Stimulated activated CD4-positive, alpha-beta T cell treated with anti-CD3 and anti-CD28 coated beads, Interleukin-12 subunit alpha, Interleukin-12 subunit beta, amount 100 ng/mL, for 24 hours (primary cell): ENCODE results near the gene CCIN.
"Not testable (repeated sequence)": the region's sequence is repeated elsewhere in the genome, so short reads cannot be mapped to it uniquely, and the experiment has no call there.

Experiments
- DNase-seq, 2 experiments: peaks; one replicate each; pipeline ENCODE4 v3.0.0-alpha.2; 2020; ENCODE audit warnings: low read depth in 2 of 2

Gene CCIN

DNA sequence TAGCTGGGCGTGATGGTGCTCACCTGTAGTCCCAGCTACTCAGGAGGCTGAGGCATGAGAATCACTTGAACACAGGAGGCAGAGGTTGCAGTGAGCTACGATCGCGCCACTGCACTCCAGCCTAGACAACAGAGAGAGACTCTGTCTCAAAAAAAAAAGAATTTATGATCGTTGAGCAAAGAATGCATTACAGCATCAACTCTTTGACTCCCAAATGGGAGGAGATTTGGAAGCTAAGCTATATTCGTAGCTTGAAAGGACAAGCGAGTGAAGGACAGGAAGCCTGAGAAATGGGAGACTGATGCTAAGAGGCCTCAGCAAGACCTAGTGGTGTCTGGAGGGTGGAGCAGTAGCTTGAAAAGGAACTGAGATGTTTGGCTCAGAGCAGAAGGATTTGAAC lies 10.3 kb upstream of the CCIN start:
- DNase-seq: no peak

DNA sequence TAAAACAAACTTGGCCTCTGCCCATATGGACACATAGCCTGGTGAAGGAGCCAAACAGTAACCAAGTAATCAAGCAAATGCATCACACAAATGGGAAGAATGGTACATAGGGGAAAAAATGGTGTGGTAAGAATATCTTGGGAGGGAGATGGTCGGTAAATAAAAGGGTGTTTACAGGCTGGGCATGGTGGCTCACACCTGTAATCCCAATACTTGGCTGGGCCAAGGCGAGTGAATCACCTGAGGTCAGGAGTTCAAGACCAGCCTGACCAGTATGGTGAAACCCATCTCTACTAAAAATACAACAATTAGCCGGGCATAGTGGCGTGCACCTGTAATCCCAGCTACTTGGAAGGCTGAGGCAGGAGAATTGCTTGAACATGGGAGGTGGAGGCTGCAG lies 9.7 kb upstream of the CCIN start:
- not testable (repeated sequence) for DNase-seq

DNA sequence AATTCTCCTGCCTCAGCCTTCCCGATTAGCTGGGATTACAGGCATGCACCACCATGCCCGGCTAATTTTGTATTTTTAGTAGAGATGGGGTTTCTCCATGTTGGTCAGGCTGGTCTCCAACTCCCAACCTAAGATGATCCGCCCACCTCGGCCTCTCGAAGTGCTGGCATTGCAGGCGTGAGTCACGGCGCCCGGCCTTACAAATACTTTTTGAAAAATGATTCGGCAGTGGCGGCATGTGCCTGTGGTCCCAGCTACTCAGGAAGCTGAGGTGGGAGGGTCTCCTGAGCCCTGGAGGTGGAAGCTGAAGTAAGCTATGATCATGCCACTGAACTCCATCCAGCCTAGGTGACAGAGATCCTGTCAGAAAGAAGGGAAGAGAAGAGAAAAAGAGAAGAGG lies 9.1 kb upstream of the CCIN start:
- DNase-seq: not testable (repeated sequence)

DNA sequence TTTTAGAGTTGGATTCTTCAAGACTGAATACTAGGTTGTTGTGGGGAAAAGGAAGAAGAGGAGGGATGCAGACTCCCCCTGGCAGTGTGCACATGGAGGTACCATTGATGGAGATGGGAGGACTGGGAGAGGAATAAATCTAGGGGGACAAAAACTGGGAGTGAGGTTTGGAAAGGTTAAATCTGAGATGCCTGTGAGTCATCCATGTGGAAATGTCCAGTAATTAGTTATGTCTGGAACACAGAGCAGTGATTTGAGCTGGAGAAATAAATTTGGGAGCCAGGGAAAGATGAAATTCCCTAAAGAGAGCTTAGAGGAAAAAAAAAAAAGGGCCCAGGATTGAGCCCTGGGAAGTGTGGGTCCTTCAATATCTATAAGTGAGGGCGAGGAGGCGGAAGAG lies 8.0 kb upstream of the CCIN start:
- DNase-seq: no peak

DNA sequence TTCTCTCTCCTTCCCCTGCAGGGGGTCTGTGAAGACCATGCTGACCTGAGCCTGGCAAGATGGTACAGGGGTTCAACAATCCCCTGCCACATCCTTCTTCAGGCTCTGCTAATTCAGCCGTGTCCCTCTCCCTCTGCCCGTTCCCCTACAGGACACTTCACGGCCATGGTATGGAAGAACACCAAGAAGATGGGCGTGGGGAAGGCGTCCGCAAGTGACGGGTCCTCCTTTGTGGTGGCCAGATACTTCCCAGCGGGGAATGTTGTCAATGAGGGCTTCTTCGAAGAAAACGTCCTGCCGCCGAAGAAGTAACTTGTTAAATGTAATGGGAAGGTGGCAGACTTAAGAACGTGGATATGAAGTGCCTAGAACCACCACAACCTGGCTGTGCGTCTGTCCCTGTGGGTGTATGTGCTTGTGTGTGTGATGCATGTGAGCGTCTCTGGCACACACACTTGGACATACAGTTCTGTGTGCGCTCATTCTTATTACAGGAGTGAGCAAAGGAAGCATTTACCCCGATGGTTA lies 6.9 kb upstream of the CCIN start:
- no peak for DNase-seq

DNA sequence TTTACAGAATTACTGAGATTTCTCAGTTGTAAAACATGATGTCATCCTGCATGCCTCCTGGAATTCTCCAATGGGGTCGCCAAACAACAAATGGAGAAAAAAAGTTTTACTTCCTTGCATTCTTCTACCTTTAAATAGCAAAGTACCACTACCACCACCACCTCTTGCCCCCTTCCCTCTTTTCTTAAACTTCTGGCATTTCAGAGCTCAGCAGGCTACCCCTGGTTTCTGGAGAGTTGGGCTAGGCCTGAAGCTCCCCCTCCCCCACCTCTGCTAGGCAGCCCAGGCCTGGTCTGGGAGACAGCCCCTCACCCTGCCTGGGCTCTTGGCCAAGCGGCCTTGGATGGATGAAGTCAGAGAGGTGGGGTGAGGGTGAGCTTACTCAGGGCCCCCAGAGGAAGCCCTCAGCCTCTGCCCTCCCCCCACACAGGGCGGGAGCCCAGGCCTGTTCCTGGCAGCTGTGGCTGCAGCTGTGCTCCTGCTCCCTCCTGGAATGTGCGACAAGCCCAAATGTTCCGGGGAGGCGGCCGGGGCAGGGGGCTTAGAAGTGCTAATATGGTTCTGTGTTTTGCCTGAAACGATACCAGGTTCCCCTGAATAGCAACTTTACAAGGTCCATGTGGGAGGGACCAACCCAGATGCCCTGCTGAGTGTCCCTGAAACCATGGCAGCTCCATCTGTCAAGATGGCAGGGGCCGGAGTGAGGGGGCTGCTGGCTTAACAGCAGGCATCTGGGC lies 6.0 kb upstream of the CCIN start:
- no peak for DNase-seq

DNA sequence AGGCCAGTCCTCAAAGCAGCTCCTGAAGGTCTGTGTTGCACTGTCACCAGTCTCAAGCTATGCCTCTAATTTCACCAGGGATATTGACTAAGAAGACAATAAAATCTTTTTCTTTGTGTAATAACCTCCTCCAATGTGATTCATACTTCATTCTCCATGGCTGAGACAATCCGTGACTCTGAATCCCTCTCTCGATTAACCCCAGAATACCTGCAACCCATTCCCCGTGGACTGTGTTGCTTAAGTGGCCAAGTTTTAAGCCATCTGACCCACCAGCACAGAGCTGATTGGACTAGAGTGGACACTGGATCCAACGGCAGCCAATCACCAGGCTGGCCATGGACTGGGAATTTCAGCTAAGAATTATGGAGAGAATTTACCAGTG lies 5.4 kb upstream of the CCIN start:
- no peak for DNase-seq

DNA sequence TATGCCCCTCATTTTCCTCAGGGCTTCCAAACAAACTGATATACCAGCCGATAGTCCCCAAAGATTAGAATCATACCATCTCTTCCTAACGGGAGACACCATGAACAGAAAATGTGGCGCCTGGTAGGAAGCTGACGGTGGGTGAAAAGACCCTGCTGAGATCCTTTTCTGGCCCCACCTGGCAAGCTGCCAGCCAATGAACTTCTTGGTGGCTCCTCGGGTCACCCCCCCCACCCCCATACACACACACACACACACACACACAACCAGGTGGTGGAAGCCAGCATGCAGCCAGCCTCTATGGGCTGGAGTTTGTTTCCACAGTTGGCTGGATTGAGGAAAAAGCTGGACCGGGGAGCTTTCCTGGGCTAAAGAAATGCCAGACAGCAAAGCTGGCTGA lies 4.8 kb upstream of the CCIN start:
- no peak for DNase-seq

DNA sequence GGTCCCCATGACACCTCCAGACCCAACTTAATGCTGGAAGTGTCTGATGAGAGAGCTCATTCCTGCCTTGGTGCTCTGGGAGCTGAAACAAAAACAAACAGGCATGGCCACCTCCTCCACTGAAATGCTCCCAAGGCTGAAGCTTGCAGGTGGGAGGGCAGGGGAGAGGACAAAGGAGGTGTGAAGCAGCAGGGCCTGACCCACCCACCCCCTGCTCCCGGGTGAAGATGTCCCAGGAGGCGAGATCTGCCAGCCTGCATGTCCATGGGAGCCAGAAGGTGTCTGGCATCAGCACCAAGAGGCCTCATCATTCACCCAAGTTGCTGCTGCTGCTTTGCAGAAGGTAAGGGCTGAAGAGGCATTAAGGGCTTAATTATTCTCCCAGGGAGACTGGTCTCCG lies 4.2 kb upstream of the CCIN start:
- DNase-seq: no peak

DNA sequence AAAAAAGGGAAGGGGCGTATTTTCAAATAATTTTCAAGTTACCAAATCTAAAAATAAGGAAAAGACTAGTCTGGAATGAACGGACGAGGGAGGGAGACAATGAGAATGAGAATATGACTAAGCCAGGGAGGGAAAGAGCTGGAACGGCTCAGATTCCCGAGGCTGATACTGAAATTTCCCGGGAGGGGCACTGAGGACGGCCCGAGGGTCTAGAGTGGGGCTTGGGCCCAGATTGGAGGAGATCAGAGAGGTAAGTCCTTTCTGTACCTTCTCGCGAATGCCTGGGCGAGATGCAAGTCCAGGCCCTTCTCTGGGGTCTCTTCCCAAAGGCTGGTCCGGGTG lies 3.4 kb upstream of the CCIN start:
- DNase-seq: no peak

DNA sequence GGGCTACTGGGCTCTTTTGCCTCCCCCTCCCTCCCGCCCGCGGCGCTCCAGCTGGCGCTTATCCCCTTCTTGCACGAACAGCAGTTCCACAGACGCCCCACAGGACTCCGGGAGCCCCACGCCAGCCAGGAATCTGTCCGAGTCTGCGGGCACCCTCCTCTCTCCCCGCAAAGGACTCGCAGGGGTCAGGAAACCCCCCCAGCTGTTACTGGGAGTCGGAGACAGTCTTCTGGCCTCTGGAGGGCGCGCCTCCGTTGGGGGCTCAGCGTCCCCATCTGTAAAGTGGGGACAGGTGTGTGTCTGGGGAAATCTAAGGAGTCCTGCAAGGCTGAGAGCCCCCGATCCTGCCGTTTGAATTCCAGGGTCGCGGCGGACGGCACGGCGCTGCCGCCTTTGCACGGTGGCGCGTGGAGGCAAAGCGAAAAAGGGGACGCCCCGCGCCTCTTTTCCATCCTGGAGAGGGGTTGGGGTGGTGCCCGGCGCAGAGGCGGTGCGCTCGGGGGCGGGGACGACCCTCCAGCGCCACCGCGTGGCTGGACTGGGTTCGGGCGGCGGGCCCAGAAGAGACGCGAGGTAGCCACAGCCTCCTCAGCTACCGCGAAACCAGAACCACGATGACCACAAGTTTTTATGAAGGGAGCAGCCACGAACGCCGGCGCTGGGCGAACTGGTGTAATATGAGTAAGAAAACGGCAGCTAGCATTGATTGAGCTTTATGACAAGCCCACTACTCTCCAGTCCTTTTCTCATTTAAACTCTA lies 2.8 kb upstream of the CCIN start:
- DNase-seq: peak; percentile 61 to 80

DNA sequence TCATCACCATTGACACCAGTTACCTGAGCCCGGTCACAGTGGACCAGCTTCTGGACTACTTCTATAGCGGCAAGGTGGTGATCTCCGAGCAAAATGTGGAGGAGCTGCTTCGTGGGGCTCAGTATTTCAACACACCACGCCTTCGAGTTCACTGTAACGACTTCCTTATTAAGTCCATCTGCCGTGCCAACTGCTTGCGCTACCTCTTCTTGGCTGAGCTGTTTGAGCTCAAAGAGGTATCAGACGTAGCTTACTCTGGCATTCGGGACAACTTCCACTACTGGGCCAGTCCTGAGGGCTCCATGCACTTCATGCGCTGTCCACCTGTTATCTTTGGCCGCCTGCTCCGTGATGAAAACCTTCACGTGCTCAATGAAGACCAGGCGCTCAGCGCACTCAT lies 520 bp downstream of the CCIN start:
- DNase-seq: no peak

DNA sequence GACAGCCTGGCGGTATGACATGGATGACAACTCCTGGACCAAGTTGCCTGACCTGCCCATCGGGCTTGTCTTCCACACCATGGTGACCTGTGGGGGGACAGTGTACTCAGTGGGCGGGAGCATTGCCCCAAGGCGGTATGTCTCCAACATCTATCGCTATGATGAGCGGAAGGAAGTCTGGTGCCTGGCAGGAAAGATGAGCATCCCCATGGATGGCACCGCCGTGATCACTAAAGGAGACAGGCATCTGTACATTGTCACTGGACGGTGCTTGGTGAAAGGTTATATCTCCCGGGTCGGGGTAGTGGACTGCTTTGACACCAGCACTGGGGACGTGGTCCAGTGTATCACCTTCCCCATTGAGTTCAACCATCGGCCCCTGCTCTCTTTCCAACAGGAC lies 1.3 kb downstream of the CCIN start:
- no peak for DNase-seq

DNA sequence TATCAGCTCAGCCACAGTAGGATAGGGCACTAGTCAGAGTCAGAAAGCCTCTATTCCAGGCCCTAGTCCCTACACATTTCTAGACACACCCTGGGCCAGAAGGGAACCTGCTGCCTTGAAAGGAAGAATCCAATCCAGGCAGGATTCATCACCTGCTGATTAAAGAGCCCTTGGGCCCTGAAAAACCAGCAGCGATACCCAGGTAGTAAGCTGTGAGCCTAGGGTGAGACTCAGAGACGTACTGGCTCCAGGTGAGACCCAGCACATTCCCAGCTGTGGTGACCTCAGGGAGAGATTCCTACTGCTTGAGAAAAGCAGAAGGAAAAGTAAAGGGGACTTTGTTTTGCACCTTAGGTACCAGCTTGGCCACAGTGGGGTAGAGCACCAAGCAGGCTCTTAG lies 4.7 kb downstream of the CCIN start:
- DNase-seq: no peak

DNA sequence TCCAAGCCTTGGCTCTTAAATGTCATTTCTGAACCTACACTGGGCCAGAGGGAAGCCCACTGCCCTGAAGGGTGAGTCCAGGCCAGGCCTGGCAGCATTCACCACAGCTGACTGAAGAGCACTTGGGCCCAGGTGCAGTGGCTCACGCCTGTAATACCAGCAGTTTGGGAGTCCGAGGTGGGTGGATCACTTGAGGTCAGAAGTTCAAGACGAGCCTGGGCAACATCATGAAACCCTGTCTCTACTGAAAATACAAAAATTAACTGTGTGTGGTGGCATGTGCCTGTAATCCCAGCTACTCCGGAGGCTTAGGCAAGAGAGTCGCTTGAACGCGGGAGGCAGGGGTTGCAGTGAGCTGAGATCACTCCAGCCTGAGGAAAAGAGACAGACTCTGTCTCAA lies 5.1 kb downstream of the CCIN start:
- no peak for DNase-seq

DNA sequence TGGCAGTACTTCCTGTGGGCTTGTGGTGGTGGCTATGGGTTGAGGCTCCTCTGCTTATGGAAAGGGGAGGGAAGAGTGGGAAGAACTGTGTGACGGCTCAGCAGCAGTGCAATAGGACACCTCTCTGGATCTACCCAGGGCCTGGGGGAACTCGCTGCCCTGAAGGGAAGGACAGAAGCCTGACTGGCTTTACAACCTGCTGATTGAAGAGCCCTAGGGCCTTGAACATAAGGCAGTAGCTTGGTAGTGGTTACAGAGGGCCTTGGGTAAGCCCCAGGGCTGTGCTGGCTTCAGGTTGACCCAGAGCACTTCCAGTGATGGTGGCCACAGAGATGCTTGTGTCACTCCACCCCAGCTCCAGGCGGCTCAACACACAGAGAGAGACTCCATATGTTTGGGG lies 5.5 kb downstream of the CCIN start:
- no peak for DNase-seq

DNA sequence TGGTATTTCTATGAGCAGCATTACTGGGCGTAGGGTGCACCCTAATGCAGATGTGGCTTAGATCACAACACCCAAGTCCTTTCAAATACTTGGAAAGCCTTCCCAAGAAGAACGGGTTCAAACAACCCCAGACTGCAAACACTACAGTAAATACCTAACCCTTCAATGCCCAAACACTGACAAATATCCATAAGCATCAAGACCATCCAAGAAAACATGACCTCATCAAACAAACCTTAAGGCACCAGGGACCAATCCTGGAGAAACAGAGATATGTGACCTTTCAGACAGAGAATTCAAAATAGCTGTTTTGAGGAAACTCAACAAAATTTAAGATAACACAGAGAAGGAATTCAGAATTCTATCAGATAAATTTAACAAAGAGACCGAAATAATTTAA lies 6.0 kb downstream of the CCIN start:
- DNase-seq: not testable (repeated sequence)

DNA sequence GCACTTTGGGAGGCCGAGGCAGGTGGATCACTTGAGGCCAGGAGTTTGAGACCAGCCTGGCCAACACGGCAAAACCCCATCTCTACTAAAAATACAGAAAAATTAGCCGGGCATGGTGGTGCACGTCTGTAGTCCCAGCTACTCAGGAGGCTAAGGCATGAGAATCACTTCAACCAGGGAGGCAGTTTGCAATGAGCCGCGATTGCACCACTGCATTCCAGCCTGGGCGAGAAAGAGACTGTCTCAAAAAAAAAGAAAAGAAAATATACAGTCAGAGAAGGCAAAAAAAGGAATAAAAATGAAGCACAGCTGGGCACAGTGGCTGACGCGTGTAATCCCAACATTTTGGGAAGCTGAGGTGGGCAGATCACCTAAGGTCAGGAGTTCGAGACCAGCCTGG lies 7.3 kb downstream of the CCIN start:
- DNase-seq: not testable (repeated sequence)

DNA sequence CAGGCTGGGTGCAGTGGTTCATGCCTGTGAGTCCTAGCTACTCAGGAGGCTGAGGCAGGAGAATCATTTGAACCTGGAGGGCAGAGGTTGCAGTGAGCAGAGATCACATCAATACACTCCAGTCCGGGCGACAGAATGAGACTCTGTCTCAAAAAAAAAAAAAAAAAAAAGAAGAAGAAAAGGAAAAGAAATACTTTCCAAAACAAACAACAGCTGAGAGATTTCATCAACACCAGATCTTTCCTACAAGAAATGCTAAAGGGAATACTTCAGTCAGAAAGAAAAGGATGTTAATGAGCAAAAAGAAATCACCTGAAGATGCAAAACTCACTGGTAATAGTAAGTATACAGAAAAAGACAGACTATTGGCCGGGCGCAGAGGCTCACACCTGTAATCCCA lies 8.4 kb downstream of the CCIN start:
- DNase-seq: no peak

DNA sequence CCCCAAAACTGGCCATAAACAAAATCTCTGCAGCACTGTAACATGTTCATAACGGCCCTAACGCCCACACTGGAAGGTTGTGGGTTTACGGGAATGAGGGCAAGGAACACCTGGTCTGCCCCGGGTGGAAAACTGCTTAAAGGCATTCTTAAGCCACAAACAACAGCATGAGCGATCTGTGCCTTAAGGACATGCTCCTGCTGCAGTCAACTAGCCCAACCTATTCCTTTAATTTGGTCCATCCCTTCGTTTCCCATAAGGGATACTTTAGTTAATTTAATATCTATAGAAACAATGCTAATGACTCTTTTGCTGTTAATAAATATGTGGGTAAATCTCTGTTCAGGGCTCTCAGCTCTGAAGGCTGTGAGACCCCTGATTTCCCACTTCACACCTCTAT lies 11.1 kb downstream of the CCIN start:
- DNase-seq: not testable (repeated sequence)

DNA sequence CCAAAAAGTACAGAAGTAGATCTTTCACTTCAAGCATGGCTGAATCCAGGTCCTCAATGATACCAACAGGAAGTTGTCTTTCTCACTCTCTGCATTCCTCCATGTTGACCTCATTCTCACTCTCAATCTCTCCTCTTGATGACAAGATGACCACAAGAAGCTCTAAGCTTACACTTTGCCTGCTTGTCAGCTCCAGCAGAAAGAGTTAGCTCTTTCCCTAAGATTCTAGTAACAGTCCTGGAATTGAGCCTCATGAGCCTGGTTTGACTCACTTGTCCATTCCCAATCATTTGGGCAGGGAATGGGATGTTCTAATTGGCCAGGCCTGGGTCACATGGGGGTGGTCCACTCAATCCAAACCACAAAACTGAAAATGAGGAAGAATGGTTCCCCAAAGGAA lies 18.2 kb downstream of the CCIN start:
- DNase-seq: no peak

DNA sequence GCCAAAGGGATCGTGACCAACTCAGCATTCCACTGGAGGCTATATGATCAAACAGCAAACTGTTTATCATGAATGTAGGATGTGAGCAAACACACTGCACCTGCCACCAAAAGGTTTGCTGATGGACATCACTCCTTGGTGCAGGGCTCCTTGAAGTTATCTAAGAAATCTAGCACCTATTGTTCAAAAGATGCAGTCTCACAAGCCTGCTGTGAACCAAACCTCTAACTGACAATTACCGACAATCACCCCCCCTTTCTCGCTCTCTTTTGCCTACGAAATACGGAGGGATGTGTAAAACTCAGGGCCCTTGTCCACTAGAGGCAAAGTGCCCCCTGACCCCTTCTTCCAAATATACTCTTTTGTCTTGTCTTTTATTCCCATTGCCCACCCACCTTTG lies 19.0 kb downstream of the CCIN start:
- no peak for DNase-seq

DNA sequence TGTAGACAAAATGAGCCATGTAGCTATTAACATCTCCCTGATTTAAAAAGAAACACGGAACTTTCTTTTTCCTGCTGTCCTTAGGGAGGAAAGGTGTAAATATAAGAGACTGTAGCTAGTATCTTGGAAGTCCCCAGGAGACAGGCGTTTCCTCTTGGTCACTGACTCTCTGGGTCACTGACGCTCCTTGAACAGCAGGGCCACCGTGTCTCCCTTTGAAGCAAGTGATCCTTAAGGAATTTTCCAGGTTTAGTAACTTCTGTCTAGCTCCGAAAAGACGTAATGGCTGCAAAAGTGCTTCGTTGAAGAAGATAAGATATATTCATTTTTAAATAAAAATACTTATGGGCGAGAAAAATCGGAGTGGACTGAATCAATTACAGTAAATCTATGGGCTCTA lies 20.8 kb downstream of the CCIN start:
- DNase-seq: no peak
